GM19023 (cell line): ENCODE measurements around the gene NGRN.

Experiments used
- ATAC-seq: cut with Tn5 transposase; IDR thresholded peaks from one replicate; pipeline ENCODE4 v1.9.1; 2021; ENCODE audit warnings: mild to moderate bottlenecking, moderate library complexity; ENCODE audit not compliant: unreplicated experiment

The NGRN gene

GRCh38 chr15:90307661-90308060, 42.2 kb downstream of the NGRN start:
- no peak for ATAC-seq

GRCh38 chr15:90309020-90309419, 43.5 kb downstream of the NGRN start:
- ATAC-seq: no peak

GRCh38 chr15:90315278-90315982, 50.0 kb downstream of the NGRN start:
- no peak for ATAC-seq

GRCh38 chr15:90316139-90316538, 50.7 kb downstream of the NGRN start:
- no peak for ATAC-seq

GRCh38 chr15:90318591-90318990, 53.1 kb downstream of the NGRN start:
- no peak for ATAC-seq

- ATAC-seq: no peak
These were observed 54.8 kb downstream of the NGRN start for GRCh38 chr15:90320062-90320884.

- no peak for ATAC-seq
These were observed 55.4 kb downstream of the NGRN start for GRCh38 chr15:90320885-90321278.
